Measurements from ENCODE around the gene KIF21B. TPM values are rescaled to one million over a fixed set of nuclear protein-coding genes. Genes with fewer than 3 reads are reported as not detected.

The KIF21B gene
- total and polyA plus RNA-seq, 2 experiments from 2014 or later: 0.29 to 3.5 TPM

- H3K27ac ChIP-seq: no peak overlapping the region
- H3K27me3 ChIP-seq: no peaks in the 10 kb centered on the region
- H3K4me1 ChIP-seq (ENCODE audit: low read depth): peaks cover 14% of the 10 kb centered on the region
- no peak for TF ChIP-seq CTCF (IDR thresholded peaks at IDR 0.05; ENCODE audit: low read depth, low read length)
- no peak for DNase-seq (ENCODE audit: low read depth in 1 of 2, low spot score in 1 of 2)
- H3K36me3 ChIP-seq: no peaks in the 10 kb centered on the region
- H3K4me3 ChIP-seq: no peak overlapping the region
- no peaks in the 10 kb centered on the region for H3K9me3 ChIP-seq (ENCODE audit: low read depth)
These were observed 43.5 kb upstream of the KIF21B start for GRCh38 chr1:201066986-201067385.

GRCh38 chr1:201065686-201066085 is 42.2 kb upstream of the KIF21B start:
- Histone ChIP-seq H3K27ac (no peak overlapping the region), H3K9me3 (ENCODE audit: low read depth) (no peaks in the 10 kb centered on the region), H3K27me3 (no peaks in the 10 kb centered on the region), H3K4me3 (no peak overlapping the region), H3K4me1 (ENCODE audit: low read depth) (peaks cover 7% of the 10 kb centered on the region), H3K36me3 (no peaks in the 10 kb centered on the region)
- no peak for DNase-seq (ENCODE audit: low read depth in 1 of 2, low spot score in 1 of 2)
- TF ChIP-seq CTCF (IDR thresholded peaks at IDR 0.05; ENCODE audit: low read depth, low read length): no peak

GRCh38 chr1:201064806-201065205 is 41.3 kb upstream of the KIF21B start:
- no peak for TF ChIP-seq CTCF (IDR thresholded peaks at IDR 0.05; ENCODE audit: low read depth, low read length)
- H3K36me3 ChIP-seq: no peaks in the 10 kb centered on the region
- H3K4me1 ChIP-seq (ENCODE audit: low read depth): peaks cover 7% of the 10 kb centered on the region
- no peaks in the 10 kb centered on the region for H3K9me3 ChIP-seq (ENCODE audit: low read depth)
- H3K27me3 ChIP-seq: no peaks in the 10 kb centered on the region
- no peak overlapping the region for H3K4me3 ChIP-seq
- no peak overlapping the region for H3K27ac ChIP-seq
- DNase-seq (ENCODE audit: low read depth in 1 of 2, low spot score in 1 of 2): no peak

- Histone ChIP-seq H3K36me3 (no peaks in the 10 kb centered on the region), H3K4me3 (no peak overlapping the region), H3K4me1 (ENCODE audit: low read depth) (no peaks in the 10 kb centered on the region), H3K27me3 (no peaks in the 10 kb centered on the region), H3K27ac (no peak overlapping the region), H3K9me3 (ENCODE audit: low read depth) (no peaks in the 10 kb centered on the region)
- DNase-seq (ENCODE audit: low read depth in 1 of 2, low spot score in 1 of 2): no peak
- TF ChIP-seq CTCF (IDR thresholded peaks at IDR 0.05; ENCODE audit: low read depth, low read length): no peak
These were observed 39.6 kb upstream of the KIF21B start for GRCh38 chr1:201063145-201063544.

- no peaks in the 10 kb centered on the region for H3K4me1 ChIP-seq (ENCODE audit: low read depth)
- no peak overlapping the region for H3K27ac ChIP-seq
- no peak overlapping the region for H3K4me3 ChIP-seq
- no peaks in the 10 kb centered on the region for H3K27me3 ChIP-seq
- no peaks in the 10 kb centered on the region for H3K36me3 ChIP-seq
- no peak for DNase-seq (ENCODE audit: low read depth in 1 of 2, low spot score in 1 of 2)
- no peak for TF ChIP-seq CTCF (IDR thresholded peaks at IDR 0.05; ENCODE audit: low read depth, low read length)
- H3K9me3 ChIP-seq (ENCODE audit: low read depth): no peaks in the 10 kb centered on the region
These were observed 39.1 kb upstream of the KIF21B start for GRCh38 chr1:201062511-201063091.

Data from cardiac muscle cell (in vitro differentiated cells and primary cell).